GM10847 (cell line): ENCODE results near the gene OPHN1.

Experiments
- POLR2A ChIP-seq: IDR thresholded peaks from 2 replicates; pipeline ENCODE4 v1.6.1; 2011; ENCODE audit not compliant: insufficient read length; ENCODE audit errors: extremely low read depth

The OPHN1 gene

DNA sequence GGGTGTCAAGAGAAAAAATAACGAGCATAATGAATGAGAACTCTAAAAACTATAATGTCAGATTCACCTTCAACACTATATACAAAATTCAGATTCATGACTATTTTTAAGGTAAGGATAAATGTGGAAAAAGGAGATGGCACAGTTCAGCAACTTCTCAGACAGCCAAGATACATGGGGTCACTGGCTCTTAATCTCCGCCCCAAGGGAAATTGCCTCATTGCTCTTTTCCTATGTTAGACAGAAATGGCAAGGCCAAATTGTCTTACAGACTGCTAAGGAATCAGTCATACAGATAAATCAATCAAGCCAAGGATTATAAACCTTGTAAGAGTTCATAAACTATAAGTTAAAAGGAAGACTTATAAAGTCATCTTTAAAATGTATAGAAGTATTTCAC lies 183.4 kb downstream of the OPHN1 start:
- no peak for TF ChIP-seq POLR2A

DNA sequence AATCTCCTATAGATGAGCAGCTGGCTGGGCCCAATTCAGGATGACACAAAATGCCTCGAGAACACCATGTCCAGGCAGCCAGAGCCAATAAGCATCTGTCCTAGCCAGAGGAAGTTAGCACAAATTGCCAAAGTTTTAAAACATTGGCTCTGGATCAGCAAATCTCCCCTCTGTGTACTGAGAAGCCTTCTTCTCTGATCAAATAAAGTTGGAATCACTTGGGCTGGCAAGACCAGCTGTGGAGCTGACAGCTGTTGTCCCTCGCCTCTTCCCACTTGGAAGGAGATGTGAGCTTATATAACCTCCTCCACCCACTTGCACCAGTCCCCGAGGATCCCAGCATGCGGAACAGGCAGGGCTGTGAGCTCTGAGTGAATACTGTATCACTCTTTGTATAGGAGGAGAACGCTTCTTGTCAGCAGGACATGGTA lies 183.9 kb downstream of the OPHN1 start:
- no peak for TF ChIP-seq POLR2A

DNA sequence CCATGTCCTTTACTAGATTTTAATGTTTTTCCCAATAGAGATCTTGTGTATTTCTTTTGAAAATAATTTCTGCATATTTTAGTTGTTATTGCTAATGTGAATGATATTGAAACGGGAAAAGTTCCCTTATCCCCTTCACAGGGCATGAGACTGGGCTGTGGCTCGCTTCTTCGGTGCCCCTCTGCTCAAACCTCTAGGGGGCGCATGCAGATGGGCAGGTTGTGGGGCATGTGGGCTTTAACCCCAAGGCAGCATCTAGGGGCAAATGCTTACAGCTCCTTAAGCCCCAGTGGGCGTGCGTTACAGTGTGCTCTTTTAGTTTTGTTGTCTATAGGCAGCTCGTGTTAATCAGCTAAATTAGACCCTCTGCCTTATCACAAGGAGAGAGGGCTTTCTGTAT lies 194.7 kb downstream of the OPHN1 start:
- TF ChIP-seq POLR2A: no peak

DNA sequence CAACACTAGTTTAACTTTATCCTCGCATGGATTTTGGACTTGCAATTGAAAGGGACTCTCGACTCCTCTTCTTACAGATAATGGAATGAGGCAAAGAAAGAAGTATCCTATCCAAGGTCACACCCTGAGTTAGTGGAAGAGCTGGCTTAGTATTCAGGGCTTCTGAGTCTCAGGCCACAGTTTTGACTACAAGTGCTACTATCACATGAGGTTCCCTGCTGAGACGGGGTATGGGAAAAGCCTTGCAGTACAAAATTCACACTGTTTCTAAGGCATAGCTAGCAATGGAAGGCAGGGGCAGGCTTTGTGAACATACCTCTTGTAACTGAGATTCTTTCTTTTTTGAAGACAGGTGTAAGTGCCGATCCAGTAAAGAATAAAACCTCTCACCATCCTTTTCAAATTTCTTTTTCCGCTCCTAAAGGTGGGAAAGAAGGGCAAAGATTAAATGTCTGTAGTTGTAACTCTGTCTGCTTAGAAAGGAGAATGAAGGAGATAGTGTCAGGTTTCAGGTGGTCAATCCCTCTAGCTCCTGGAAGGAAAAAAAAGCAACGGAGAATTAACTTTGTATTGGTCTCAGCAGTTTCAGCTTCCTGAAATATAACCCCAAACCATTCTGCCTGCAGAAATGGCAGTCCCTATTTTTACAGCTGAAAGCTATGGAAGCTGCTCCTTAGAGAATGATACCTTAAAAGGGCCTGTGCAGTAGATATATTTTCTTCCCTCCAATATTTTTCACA lies 199.0 kb downstream of the OPHN1 start:
- TF ChIP-seq POLR2A: no peak

DNA sequence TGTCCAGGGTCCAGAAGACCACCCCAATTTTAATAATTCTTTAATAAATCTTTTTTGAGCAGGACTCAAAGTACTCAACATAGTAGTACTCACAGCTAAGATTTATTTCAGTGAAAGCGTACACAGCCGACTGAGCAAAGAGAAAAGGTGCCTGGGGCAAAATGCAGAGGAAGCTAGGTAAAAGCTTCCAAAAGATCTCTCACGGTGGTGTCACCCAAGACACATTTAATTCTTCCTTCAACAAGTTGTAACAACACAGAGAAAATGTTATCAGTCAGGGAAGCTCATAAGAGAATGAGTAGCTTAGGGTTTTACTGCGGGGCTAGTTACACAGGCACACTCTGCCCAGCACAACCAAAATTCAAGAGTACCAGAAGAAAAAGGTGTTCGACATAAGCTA lies 201.1 kb downstream of the OPHN1 start:
- TF ChIP-seq POLR2A: no peak

DNA sequence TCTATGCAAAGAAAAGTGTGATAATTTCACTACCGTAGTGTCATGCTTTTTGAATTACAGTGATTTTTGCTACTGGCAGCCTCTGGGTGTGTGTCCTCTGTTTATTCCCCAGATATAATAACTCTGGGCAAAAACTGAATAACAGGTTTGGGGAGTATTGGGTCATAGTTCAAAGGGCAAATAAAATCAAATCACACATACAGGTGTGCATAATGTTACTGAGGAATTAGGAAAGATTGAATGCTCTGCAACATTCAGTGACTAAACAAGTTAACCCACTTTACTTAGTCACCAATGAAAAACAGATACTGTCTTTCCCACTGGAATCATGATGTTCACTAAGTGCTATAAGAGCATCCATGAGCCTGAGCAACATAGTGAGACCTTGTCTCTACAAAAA lies 224.3 kb downstream of the OPHN1 start:
- TF ChIP-seq POLR2A: no peak

DNA sequence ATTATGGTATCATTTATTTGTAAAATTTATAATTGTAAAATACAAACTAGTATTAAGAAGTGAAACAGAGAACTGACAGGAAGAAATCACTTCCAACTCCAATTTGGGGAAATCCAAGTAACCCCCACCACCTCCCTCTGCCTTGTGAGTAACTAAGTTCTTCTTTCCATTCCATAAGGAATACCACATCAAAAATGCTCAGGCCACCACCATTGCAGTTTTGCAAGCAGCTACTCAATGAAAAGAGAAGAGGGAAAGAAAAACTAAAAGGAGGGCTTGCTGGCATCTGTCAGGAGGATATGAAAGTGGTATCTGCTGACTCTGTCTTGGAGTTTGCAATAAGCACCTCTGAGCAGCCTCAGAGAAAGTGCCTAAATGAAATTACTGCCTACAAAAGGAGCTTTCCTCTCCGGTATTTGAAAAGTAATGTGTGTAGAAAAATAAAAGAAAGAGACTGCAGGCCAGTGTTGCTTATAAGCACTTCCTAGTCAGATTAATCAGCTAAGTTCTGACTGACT lies 228.7 kb downstream of the OPHN1 start:
- TF ChIP-seq POLR2A: no peak

DNA sequence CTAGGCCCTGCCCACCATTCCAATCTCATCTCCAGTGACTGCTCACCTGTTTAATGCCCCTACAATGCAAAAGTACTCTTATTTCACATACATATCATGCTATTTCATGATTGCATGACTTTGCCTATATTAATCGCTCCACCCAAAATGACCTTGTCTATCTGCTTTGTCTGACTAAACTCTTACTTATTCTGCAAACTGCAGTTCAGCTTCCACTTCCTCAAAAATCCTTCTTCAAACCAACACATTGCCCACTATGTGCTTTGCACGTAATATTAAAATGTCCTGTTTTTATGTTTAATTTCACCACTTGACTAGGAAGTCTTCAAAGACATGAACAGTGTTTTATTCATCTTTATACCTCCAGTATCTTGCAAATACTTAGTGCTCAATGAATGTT lies 229.6 kb downstream of the OPHN1 start:
- TF ChIP-seq POLR2A: no peak

DNA sequence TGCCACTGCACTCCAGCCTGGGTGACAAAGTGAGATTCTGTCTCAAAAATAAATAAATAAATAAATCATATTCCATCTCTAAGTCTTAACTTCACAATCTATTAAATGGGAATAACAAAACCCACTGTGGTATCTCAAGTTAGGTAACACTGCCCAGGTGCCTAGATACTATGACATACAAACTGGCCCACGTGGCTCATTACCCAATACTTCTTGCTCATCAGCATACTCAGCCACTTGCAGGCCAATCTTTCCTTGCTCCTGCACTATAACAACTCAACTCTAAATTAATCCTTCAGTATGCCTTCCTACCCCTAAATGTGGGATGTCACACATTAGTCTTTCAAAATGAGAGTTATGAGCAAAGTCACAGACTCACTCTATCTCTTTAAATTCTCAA lies 230.1 kb downstream of the OPHN1 start:
- no peak for TF ChIP-seq POLR2A

DNA sequence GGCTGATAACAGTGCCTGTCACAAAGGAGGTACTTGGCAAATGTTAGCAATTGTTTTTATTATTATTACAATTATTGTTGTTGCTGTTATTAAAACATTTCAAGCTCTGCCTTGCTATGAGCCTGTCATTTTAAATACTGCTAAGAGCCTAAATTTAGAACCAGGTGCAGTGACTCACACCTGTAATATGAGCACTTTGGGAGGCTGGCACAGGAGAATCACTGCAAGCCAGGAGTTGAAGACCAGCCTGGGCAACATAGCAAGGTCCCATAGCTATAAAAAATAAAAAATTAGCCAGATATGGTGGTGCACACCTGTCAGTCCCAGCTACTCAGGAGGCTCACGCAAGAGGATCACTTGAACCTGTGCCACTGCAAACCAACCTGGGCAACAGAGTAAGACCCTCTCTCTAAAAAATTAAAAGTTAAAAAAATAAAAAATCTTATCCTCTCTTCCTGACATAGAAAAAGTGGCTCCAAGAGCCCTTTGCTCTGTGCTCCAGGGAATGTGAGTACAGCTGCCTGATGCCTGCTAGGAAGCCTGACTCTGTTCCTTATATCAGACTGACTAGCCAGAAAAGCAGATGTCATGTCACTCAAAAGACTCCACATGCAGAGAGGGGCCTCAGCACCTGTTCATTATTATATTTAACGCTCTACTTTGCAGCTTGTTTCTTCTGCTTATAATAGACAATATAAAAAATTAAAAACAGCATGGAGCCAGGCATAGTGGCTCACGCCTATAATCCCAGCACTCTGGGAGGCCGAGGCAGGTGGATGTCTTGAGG lies 234.0 kb downstream of the OPHN1 start:
- no peak for TF ChIP-seq POLR2A

DNA sequence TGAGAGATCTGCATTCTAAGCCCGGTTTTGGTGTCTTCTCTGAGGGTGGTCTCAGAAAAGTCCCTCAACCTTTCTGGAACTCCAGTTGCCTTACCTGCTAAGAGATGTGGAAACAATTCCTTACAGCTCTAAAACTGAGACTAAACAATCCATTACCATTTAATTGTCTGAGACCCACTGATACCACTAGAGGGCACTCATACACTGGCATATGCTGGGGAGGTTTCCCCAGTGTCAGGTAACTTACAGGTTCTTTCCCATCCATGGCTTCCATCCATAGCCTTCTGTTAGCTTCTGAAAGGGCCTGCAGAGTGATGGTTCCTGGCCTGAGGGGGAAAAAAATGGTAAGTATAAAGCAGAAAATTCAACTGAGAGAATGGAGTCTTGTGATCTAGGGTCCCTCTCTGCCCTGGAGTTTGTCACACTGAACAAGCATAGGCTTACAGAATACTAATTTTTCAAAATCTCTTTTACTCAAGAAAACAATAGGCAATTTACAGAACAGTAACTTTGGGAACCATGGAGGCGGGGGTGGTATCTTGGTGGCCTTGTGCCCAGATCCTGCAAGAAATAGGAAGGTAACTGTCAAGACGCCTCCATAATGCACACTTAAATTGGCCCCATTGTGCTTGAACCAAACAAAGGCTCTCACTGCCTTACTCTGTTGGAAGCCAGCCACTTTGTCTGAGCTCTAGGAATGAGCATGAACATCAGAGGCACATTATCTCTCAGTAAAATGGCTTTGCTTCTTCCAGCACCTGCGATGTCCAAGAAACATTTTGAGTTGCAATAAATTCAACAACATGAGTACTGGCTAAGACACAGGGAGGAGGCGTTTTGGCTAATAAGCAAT lies 236.1 kb downstream of the OPHN1 start:
- no peak for TF ChIP-seq POLR2A

DNA sequence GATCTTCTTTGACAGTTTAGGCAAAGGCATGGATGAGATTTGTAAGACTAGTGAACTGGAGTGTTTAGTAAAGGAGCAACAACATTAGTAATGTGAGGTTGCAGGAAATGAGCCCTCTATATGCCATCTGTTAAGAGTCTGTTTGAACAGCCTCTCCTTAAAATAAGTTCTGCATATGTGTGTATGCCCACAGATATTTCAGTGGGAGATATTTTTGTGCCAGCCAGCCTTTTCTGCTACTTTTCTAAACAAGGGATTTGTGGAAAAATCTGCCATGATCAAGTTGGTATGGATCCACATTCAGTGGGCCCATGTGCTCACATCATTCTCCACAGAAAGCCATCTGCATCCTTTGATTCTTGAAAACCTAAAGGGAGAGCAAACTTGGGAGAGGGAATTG lies 237.7 kb downstream of the OPHN1 start:
- TF ChIP-seq POLR2A: no peak

DNA sequence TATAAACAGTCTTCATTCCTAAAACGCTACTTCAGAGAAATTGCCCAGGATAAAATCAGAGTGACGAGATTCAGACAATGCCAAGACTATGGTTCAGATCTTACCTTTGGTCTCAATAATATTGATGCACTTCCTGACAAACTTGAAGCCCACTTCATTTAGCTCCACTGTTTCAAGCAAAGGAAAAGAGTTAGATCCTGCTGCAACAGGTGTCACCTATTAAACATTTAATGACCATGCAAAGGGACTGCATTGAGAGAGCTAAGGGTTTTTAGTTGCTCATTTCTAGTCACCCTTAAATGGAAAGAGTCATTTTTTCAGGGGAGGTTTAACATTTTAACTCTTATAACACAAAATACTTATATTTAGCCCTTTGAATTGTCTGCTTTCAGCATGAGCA lies 239.5 kb downstream of the OPHN1 start:
- no peak for TF ChIP-seq POLR2A

DNA sequence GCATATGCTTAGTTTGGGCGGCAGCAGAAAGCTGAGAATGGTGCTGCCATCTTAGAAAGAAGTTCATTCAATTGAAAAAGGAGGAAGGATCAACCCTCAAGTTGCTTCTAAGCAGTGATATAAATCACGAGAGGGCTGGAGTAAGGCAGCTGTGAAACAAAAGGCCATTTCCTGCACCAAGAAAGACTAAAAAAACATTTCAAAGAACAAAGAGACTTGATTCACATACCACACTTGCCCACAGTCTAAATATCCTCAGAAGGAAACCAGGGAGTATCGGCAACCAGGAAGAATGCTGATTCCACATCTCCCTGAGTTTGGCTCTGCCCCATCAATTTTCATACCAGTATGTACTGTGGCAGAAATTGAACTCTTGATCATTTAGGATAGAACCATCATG lies 240.1 kb downstream of the OPHN1 start:
- no peak for TF ChIP-seq POLR2A

DNA sequence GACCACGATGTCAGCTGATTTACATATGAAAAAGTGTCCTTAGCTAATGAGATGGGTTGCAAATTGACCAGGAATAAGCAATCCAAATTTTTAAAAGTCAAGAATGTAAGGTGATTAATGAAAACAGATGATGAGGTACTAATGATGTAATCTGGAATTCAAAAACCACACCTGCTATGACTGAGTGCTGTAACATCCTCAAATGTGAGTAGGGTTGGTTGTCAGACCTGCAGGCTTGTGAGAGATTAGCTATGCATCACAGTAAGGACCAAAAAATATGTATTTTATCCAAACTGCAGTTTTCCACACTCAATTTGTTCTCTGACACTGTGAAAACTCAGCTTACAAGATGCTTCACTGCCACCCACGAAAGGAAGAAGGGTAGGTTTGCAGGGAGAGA lies 242.5 kb downstream of the OPHN1 start:
- TF ChIP-seq POLR2A: no peak
